ENCODE data around the gene NMRK2.

DNA sequence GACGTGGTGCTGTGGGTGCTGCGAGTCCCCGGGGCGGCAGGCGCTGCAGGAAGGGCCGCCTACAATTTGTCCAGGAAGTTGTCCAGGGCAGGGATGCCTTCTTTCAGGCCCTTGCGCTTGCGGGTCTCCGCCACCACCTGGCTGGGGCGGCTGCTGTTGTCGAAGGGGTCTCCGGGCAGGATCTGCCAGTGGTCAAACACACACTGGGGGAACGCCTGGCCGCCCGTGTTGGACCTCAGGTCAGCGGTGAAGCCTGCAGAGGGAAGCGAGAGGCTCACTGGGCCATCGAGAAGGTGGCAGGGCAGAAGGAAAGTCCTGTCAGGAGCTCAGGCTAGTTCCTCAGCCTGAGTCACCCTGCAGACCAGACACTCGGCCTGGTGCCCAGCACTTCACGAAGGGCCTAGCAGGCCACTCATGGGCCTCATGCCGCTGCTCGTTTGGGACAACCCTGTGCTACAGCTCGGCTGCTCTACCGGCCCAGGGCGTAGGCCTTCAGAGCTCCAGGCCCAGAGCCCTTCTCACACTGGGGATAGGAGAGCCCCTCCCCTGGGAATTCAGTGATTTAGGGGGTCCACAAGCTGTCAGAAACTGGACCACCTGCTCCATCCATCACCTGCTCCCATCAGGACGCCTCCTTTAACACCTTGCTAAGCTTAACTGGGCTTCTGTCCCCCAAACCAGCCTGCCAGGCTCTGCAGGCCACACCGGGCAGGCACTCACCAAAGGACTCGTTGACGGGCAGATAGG is 43.8 kb downstream of the NMRK2 start:
- TF ChIP-seq, protein P1, sequence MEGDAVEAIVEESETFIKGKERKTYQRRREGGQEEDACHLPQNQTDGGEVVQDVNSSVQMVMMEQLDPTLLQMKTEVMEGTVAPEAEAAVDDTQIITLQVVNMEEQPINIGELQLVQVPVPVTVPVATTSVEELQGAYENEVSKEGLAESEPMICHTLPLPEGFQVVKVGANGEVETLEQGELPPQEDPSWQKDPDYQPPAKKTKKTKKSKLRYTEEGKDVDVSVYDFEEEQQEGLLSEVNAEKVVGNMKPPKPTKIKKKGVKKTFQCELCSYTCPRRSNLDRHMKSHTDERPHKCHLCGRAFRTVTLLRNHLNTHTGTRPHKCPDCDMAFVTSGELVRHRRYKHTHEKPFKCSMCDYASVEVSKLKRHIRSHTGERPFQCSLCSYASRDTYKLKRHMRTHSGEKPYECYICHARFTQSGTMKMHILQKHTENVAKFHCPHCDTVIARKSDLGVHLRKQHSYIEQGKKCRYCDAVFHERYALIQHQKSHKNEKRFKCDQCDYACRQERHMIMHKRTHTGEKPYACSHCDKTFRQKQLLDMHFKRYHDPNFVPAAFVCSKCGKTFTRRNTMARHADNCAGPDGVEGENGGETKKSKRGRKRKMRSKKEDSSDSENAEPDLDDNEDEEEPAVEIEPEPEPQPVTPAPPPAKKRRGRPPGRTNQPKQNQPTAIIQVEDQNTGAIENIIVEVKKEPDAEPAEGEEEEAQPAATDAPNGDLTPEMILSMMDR (IDR thresholded peaks at IDR 0.05): no peak
- TF ChIP-seq ZFX (IDR thresholded peaks at IDR 0.05; ENCODE audit: borderline replicate concordance): no peak
